ENCODE results near the gene HSF5.

GRCh38 chr17:58376472-58377000, 111.7 kb downstream of the HSF5 start:
- TF ChIP-seq EZH2 (IDR thresholded peaks at IDR 0.05) = no peak
- no peak for TF ChIP-seq POLR2AphosphoS5 (IDR thresholded peaks at IDR 0.05; ENCODE audit: borderline replicate concordance, low read depth, low read length)

Measured in SK-N-MC (cell line).